Stimulated activated CD8-positive, alpha-beta memory T cell treated with anti-CD3 and anti-CD28 coated beads, Interleukin-15, amount 100 ng/mL, for 4 hours (primary cell): Measurements from ENCODE around the gene ASB15.
"Not testable (repeated sequence)": the region's sequence is repeated elsewhere in the genome, so short reads cannot be mapped to it uniquely, and the experiment has no call there.

Source experiments
- DNase-seq, 2 donors: peaks; one replicate each; pipeline ENCODE4 v3.0.0-alpha.2; 2020; ENCODE audit warnings: low read depth in 2 of 2

ASB15 gene

DNA sequence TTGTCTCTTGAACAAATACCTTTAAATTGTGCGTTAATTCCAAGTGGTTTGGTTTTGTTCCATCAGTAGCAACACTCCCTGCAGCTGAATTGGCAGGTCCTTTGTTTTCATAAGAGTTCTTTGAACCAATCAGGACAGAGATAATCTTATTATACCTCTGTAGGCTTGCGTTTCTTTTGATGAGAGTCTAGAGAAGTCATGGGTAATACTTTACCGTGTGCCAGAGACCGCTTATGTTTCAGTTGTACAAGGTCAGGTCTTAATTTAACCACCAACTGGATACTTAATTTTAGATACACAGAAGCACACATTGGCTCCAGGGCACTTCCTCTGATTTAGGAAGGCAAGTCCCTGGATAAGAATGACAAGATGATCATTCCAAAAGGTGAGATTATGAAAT lies at the start of gene ASB15:
ASB15 (plus strand) TSS at position 292 of the 400 bp plus-strand sequence. CDS start 12,682 bp downstream, outside the sequence.
- no peak for DNase-seq

DNA sequence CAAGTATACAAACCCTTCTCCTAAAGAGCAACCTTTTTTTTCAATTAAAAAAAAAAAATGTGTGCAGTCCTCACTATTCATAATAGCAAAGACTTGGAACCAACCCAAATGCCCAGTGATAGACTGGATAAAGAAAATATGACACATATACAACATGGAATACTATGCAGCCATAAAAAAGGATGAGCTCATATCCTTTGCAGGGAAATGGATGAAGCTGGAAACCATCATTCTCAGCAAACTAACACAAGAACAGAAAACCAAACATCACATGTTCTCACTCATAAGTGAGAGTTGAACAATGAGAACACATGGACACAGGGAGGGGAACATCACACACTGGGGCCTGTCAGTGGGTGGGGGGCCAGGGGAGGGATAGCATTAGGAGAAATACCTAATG lies 49.5 kb upstream of the ASB15 start:
- not testable (repeated sequence) for DNase-seq

DNA sequence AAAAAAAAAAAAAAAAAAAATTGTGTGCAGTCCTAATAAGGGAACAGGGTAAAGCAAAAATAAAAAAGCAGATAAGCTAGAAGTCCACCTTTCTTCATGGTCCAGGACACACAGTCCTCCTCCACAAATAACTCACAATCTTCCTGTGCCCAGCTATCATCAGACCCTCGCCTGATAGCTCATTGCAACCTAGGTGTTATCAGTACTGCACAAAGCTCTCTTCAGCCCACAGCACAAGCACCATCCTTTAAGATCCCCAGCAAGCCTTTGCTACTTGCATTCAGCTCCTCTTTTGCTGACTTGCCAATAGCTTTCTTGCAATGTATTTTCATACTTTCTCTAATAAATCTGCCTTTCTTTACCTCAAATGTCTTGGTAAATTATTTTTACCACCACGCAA lies 49.0 kb upstream of the ASB15 start:
- no peak for DNase-seq

DNA sequence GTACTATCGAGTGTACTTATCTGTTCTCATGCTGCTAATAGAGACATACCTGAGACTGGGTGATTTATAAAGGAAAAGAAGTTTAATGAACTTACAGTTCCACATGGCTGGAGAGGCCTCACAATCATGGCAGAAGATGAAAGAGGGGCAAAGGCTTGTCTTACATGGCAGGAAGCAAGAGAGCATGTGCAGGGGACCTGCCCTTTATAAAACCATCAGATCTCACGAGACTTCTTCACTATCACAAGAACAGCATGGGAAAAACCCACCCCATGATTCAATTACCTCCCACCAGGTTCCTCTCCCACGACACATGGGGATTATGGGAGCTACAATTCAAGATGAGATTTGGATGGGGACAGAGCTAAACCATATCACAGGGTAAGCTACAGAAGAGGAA lies 48.5 kb upstream of the ASB15 start:
- DNase-seq = no peak

DNA sequence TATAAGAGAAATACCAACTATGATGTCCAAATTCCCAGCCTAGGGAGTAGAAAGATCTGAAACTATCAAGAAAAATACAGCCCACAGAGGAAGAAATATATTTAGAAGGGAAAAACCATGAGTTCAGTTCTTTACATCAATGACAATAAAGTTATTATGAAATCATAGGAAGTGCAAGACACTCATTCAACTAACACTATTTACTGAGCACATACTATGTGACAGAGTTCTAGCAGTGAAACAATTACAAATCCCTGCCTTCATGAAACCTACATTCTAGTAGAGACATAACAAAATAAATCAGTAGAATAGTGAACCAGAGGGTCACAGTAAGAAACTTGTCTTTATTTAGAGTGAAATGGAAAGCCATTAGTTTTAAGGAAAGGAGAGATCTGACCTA lies 46.1 kb upstream of the ASB15 start:
- no peak for DNase-seq

DNA sequence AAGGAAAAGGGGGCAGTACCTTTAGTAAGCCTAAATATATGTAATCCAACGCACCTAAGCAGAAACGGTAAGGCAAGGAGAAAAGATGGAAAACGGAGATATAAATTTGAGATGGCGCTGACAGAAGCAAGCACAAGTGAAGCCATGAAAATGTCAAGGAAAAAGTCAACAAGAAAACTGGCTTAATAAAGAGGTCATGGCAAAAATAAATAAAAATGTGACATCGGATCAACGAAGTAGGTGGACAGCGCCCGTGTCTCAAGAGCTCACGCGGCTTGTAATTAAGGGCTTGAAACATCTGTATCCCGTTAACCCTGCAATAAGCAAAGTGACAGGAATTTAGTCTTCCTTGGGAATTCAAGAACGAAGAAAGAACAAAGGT lies 44.6 kb upstream of the ASB15 start:
- no peak for DNase-seq

DNA sequence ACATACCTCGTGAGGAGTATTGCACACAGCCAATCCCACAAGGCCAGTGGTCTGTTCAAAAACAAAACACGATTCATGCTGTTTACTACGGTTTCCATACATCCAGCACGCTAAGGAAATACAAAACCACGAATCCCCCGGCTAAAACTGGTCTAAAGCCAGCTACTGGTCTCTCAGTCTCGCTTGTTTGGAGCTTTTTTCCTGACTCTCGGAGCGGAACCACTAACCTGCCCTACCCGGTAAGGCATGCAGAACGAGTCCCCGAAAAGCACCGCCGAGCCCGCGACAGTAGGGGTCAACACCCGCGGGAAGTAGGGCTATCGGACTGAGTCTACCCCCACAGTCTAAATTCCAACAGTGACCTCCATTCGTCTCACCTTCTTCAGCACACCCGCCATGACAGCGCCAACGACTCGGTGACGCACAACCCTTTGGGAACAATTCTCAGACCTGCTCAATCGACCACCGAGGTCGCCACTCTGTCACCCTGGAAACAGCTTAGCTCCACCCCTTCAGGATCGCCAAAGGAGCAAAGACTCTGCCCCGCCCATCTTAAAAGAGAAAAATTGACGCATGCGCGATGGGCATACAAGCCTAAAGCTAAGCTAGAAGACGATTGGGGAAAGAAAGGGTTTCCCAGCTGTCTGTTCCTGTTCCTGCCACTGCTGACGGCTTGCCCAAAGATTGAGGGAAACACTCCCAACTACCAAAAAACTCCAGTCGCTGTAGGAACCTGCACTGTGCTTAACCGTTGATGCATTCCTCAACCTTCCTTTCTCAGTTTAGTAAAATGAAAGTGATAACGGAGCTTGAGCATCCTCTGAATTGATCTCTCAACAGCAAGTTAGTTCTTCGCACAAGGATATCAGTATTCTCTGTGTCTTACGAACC lies 44.0 kb upstream of the ASB15 start, which contains the start of gene NDUFA5:
NDUFA5 (minus strand) TSS at position 421 of the 891 bp plus-strand sequence; CDS start at position 398, 23 bp downstream.
- DNase-seq = peak; percentile 86 to 97

DNA sequence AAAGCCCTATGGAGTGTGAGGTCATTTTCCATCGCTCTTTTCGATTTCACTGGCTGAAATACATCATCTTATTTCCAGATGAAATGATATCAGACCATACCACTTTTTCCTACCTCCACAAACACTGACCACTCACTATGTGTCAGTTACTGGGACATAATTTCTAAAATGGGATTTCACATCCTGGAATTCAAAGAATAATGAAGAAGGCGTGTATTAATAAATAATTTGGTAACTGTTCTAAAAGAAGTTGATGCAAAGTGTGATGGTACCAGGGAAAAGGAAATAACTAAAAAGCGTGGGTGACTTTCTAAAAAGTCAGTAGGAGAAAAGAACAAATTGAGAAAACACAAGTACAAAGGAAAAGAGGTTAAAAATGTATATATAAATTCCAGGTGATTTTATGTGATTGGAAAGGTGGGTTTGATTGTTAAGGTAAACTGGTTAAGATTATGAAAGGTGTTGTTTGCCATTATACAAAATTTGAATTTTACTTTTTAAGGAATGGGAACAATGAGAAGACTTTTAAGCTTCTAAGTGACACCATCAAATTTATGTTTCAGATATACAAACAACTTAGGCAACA lies 43.2 kb upstream of the ASB15 start:
- no peak for DNase-seq

DNA sequence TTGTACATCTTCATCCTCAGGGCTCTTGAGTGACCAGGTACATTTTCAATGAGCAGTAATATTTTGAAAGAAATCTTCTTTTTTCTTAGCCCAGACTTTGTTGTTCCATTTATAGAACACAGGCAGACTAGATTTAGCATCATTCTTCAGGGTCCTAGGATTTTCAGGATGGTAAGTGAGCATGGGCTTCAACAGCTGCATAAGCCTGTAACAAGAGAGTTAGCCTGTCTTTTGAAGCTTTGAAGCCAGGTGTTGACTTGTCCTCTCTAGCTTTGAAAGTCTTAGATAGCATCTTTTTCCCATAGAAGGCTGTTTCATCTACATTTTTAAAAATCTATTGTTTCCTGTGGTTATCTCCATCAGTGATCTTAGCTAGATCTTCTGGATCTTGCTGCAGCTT lies 39.5 kb upstream of the ASB15 start:
- no peak for DNase-seq

DNA sequence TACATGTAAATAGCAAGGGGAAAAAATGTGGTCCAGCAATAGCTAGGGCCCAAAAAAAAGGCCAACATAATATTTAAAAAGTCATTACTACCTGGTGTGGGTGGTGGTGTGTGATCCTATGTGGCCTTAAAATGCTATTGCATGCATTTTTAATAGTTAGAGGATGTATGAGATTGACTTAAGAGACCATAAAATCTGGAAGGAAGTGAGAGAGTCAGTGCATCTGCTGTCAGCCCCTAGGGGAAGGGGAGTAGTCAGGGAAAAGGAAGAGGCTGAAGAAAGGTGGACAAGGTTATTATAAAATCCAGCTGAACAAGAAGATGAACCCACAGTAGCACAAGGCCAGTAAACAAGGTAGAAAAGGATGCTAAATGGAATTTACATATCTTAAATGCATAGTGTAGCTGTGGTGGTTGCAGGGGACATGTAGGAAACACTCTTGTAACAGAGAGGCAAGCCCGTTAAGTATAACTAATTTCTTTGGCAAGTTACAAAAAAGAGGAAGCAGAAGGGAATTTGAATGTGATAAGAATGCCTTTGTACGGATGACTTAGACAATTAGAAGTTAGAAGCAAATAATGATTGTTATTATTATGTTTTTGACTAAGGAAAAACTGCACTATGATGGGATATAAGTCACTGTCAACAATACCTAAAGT lies 32.1 kb upstream of the ASB15 start:
- no peak for DNase-seq

DNA sequence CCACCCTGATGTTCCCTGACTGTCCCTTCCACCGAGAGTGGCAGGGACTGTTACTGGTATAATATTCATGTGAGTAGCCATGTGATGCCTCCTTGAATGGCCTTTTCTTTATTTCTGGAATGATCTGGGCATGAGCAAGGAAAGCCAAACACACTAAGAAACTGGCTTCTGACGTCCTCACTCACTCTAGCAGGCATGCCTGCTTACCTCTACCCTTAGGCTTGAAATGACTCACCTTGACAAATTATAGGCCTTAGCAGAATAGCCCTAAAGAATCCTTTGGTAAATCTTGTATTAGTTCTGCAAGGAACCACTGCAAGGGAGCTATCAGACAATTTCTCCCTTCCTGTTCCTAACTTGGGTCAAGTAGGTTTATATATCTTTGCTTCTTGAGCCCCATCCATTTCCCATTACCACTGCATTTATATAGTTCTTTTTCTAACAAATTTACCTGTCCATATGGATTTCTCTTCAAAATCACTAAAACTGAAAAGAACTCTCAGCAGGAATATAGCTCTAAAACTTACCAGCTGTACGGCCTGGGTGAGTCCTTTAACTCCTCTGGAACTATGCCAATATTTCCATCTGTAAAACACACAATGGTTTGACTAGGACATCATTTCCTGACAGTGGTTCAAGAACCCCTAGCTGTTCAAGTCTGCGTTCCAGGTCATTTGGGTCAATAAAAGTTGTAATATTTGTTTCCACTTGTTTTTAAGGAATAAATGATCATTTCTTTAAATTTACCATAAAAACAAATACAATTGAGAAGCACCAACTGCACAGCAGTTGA lies 31.0 kb upstream of the ASB15 start:
- no peak for DNase-seq

DNA sequence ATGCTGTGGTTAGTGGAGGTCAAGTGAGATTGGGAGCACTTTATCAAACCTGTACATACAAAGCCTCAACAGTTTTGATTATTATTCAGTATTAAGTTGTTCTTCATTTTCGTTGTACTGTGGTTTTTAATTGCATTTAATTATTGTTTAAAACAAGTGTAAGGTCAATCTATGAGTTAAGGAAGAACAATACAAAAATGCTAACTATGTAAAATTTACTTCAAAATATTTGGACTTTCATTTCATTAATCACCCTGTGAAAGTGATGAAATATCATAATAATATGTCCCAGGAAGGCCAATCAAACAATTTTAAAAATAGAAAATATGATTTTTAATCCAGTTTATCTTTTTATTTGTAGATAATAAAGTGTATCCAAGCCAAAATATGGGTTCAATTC lies 30.4 kb upstream of the ASB15 start:
- DNase-seq = no peak

DNA sequence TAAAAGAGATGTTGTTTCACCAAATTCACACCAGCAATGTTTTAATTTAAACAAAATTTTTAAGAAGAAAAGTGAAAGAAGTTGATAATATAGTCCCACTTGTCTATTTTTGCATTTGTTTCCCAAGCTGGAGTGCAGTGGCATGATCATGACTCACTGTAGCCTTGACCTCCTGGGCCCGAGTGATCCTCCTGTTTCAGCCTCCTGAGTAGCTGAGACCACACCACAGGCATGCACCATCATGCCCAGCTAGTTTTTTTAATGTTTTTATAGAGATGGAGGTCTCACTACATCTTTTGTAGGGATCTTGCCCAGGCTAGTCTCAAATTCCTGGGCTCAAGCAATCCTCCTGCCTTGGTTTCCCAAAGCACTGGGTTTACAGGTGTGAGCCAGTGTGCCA lies 29.9 kb upstream of the ASB15 start:
- no peak for DNase-seq

DNA sequence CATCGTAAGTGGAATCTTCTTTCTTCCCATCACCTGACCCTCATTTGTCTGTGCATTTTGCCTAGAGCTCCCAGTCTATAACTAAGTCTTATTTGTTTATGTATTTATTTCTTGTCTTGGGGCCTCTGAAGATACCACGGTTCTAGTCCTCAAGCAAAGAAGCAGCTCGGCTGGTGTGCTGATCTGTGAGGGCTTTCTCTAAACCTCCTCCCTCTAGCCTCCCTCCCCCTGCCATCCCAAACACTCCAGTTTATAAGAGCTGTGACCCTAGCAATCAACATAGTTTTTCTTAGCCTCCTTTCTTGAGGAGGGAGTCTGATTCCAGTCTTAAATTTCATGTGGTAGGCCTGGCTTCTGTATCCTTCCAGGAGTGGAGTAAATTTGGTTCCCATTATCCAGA lies 28.3 kb upstream of the ASB15 start:
- no peak for DNase-seq

DNA sequence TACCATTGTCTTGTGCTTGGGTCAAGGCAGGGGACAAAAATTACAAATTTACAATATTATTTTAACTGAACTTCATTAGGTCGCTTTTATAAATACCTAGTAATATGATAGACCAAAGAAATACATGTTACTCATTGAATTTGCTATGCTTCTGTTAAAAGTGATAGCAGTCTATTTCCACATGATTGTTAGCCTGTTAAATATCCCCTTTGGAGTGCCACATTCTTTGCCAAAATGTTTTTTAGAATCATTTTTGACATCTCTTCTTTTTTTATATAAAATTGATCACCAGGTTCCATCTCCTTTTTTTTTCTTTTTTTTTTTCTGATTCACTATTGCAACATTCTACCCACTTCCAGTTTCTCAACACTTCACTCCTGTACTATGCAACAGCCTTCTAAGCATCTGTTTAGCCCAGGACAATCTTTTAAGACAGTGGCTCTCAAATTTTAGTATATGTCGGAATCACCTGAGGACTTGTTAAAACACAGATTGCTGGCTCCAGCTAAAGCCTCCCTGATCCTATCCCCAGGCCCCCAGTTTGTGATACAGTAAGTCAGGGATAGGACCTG lies 27.6 kb upstream of the ASB15 start:
- DNase-seq = no peak

DNA sequence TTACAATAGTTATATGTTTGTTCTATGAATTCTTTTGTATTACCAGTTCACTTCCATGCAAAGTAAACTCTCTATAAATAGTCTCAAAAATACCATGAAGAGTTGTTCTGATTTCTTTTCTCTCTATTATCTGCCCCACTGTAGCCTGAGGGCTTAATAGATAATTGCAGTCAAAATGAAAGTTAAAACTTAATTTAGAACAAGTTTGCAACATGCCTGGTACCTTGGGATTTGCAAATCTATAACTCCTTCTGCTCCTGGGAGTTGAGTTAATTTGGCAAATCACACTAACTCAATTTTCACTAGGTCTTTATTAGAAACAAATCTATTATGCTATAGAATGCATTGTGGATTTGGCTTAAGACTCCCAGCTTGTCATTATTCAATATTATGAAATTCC lies 22.2 kb upstream of the ASB15 start:
- no peak for DNase-seq

DNA sequence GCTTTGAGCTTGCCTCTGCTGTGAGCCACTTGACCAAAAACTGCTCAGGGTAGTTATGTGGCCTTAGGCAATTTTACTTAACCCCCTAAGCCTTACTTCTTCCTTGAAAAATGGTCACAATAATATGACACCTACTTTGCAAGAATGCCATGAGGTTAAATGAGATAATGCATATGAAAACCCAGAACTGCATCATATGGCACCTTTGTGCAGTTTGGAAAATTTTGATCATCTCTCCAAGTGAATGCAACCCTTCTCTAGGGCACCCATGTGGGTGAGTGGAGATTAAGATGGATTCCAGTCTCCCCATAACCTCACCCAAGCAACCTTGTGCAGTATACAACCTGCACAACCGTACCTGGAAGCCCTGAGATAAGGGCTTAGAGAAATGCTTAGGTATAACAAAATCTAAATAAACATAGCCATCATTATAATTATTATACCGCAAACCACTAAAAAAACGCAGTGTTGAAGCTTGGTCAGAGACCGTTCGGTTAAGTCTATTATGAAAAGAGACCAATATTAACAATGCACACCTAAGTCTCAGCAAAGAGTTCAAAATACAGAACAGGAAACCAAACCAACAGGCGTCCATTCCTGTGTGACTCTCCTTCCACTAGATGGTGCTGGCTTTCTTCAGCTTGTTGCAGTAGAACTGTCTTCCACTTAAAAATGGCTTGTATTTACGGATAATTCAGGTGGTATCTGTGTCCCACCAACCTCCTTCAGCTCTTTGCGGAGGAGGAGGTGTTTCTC lies 21.0 kb upstream of the ASB15 start:
- DNase-seq = no peak

DNA sequence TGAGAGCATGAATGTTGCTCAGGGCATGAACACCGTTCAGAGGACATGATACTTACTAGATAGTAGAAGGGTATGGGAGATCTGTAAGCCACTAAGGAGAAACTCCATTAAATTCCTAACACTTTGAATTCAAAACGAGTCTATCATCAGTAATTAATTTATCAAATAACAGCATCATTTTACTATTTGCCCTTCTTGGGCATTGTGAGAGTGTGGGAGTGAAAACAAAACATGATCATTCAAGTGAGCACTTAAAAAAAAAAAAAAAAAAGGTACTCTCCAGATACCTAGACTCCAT lies 20.5 kb upstream of the ASB15 start:
- no peak for DNase-seq

DNA sequence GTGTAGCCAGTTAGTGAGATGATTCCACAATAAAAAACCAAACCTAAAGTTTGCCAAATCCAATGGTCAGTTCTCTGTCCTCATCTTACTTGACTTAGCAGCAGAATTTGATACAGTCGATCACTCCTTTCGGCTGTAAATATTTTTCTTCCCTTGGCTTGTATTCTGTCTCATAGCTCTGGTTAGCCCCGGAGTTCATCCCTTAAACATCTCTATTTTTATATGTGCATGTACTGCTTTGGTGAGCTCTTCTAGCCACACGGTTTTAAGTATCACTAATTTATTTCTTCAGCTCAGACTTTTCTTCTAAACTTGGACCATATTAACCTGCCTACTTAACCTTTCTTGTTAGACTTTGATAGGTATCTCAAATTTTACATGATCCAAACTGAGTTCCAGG lies 17.8 kb upstream of the ASB15 start:
- no peak for DNase-seq

DNA sequence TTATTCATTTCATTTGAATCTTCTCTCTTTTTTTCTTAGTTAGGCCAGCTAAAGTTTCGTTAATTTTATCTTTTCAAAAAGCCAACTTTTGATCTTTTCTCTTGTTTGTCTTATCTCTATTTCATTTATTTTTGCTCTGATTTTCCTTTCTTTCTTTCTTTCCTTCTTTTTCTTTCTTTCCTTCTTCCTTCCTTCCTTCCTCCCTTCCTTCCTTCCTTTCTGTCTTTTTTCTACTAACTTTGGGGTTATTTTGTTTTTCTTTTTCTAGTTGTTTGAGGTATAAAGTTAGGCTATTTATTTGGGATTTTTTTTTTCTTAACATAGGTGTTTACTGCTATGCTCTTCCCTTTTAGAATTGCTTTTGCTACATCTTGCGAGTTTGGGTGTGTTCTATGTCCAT lies 13.2 kb upstream of the ASB15 start:
- no peak for DNase-seq

DNA sequence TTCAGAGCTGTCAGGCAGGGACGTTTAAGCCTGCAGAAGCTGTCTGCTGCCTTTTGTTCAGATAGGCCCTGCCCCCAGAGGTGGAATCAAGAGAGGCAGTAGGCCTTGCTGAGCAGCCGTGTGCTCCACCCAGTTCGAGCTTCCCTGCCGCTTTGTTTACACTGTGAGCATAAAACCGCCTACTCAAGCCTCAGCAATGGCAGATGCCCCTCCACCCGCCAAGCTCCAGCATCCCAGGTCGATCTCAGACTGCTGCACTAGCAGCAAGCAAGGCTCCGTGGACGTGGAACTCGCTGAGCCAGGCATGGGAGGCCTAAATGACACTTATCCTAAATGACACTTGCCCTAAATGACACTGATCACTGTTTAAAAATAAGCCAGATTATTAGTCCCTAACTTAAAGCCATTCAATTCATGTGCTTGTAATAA lies 6.8 kb upstream of the ASB15 start:
- no peak for DNase-seq
